HG03196 (cell line): ENCODE data around the gene TRIP6.

ENCODE experiments used
- ATAC-seq: cut with Tn5 transposase; IDR thresholded peaks from one replicate; pipeline ENCODE4 v1.9.1; 2021; ENCODE audit not compliant: unreplicated experiment

Gene TRIP6, protein sequence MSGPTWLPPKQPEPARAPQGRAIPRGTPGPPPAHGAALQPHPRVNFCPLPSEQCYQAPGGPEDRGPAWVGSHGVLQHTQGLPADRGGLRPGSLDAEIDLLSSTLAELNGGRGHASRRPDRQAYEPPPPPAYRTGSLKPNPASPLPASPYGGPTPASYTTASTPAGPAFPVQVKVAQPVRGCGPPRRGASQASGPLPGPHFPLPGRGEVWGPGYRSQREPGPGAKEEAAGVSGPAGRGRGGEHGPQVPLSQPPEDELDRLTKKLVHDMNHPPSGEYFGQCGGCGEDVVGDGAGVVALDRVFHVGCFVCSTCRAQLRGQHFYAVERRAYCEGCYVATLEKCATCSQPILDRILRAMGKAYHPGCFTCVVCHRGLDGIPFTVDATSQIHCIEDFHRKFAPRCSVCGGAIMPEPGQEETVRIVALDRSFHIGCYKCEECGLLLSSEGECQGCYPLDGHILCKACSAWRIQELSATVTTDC

DNA sequence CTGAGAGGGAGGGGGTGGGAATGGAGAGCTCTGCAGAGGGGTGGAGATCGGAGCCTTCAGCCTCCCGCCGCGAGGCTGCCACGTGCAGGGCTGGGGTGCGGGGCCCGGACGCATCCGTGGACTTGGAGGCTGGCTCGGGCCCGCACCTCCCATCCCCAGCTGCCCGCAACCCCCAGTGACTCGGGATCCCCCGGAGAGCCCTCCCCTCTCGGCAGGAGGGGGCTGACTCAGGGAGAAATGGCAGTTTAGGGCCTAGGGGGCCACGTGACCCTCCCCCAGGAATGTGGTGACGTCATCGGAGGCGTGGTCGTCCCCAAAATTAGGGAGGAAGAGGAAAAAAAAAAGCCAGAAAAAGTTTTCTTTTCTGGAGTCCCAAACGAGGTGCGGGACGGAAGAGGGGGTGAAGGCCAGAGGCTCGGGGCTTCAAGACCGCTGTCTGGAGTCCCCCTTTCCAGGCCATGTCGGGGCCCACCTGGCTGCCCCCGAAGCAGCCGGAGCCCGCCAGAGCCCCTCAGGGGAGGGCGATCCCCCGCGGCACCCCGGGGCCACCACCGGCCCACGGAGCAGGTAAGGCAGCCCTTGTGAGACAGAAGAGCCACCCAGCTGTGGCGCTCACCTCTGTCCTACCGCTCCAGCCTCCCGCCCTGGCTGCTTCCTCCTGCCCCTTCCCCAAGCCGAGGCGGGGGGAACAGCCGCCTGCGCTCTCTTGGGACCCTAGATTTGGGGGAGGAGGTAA lies at the start of gene TRIP6:
TSS of gene TRIP6 (plus strand) at position 348 of the 736 bp plus-strand sequence. CDS start at position 459, 111 bp downstream.
- ATAC-seq = no peak

DNA sequence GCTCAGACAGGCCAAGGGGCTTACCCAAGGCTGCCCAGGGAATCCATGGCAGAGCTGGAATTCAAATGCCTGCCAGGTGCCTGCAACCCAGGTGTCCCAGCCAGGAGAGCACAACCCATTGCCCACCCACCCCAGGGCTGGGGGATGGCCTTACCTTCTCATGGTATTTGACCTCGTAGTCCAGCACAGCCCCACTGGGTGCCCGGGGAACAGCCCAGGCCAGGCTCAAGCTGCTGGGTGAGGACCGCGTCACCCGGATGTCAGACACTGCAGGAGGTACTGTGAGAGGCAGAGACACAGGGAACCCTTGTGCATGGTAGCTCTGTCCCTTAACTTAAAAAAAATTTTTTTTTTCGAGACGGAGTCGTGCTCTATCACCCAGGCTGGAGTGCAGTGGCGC lies 48.8 kb upstream of the TRIP6 start:
- ATAC-seq = no peak

GRCh38 chr7:100818825-100819224 lies 48.4 kb upstream of the TRIP6 start:
- no peak for ATAC-seq

GRCh38 chr7:100819586-100819985 lies 47.6 kb upstream of the TRIP6 start:
- ATAC-seq = no peak

DNA sequence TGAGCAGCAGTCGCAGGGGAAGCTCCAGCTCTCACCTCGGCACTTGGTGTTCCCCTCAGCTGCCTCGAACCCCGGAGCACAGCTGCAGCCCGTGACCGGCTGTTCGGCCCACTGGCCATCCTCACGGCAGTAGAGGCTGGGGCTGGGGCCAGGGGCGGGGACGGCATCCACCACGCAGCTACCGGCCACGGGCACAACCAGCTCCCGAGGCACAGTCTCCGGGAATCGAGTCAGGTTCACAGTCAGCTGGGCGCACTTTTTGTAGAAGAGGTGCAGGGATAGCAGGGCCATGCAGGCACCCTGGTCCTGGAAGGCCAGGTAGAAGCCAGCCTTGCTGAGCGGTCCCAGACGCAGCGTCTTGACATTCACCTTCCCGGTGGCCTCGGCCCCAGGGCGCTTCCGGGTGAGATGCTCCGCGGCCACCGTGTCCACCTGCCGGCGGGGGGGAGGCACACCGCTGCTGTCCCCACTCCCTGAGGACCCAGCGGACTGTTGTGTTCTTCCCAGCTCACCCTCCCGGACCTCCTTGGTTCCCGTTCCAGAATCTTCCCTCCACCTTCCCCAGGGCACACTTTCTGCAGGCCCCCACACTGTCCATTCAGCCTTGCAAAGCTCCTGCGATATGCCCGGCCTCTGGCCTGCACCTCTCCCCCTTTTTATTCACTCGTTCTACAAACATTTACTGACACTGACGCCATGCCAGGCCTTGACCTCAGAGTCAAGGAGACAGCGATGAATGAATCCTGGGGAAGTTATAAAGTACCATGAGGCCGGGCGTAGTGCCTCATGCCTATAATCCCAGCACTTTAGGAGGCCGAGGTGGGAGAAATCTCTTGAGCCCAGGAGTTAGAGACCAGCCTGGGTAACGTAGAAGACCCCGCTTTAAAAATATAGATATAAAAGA lies 44.7 kb upstream of the TRIP6 start:
- ATAC-seq = no peak

DNA sequence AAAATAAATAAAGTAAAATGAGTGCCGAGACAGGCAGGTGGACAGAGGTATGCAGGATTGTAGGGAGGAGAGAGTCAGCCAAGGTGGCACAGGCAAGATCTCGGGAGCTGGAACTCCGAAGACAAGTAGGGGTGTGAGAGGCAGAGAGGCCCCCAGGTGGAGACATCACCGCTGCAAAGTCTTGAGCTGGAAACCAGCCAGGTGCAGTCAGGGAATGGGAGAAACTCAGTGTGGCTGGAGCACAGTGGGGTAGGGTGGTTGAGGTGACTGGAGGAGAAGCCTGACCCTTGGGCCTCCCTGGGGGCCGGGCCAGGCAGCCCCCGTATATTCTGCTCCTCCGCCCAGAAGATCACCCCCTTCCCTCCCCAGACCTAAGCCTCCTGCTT lies 44.1 kb upstream of the TRIP6 start:
- ATAC-seq = no peak

GRCh38 chr7:100823534-100823933 lies 43.7 kb upstream of the TRIP6 start:
- ATAC-seq = no peak

GRCh38 chr7:100824499-100825214 lies 42.5 kb upstream of the TRIP6 start:
- ATAC-seq = no peak

DNA sequence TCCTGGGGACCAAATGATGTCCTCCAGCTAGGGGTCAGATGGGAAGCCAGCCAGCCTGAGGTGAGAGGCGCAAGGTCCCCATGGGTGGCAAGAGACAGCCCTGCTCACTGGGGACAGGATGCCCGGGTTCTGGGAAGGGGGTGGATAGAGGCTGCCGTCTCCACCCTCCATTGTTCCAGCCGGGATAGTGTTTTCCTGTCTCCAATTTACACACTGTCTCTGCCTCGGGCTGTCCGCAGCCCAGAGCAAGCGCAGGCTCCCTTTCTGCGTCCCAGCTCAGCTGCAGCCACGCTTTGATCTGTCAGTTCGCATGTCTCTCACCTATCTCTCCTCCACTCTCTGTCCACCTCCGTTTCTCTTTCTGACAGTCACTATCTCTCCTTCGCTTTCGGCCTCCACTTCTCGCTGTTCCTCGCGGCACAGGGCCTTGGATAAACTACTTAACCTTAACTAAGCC lies 41.9 kb upstream of the TRIP6 start:
- ATAC-seq = no peak

GRCh38 chr7:100825751-100826513 lies 41.3 kb upstream of the TRIP6 start:
- no peak for ATAC-seq

DNA sequence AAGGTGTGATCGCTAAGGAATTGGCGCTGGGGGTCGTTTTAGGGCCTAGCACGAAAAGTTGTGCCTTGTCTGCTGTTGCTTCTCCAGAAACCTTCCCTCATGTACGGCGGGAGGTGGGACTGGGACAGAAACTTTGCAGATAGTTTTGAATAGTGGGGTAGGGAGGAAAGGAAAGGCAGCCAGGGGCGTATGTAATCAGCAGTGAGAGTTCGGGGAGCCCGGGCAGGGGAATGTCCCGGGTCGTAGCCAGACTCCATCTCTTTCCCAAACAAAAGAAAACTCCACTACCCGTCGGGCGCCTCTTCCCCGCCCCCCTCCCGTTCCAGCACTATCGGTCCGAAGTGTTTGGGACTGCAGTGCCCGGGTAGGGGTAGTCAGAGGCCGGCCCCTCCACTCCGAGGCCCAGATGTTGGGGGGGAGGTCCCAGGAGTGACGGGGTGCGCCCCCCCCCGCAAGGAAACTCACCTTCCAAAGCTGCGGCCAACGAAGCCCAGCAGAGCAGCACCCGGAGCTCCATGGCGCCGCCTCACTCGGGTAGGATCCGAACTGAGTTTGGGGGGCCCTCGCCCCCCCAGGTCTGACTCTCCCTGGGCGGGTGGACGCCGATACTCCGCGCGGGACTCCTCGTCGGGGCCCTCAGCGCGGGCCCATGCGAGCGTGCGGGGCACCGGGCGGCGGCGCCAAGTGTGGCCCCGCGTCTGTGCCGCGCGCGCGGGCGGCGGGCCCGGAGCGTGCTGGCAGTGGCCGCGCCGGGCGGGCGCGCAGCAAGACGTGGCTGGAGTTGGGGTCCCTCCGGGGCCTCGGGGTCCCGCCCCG lies 40.5 kb upstream of the TRIP6 start:
- ATAC-seq = no peak

- no peak for ATAC-seq
These were observed 39.6 kb upstream of the TRIP6 start, which contains the start of gene EPHB4 for GRCh38 chr7:100827330-100828226. Gene EPHB4 (minus strand): TSS chr7:100827523. CDS start chr7:100827030, 493 bp downstream.

GRCh38 chr7:100829150-100829716 lies 38.0 kb upstream of the TRIP6 start:
- ATAC-seq = no peak

DNA sequence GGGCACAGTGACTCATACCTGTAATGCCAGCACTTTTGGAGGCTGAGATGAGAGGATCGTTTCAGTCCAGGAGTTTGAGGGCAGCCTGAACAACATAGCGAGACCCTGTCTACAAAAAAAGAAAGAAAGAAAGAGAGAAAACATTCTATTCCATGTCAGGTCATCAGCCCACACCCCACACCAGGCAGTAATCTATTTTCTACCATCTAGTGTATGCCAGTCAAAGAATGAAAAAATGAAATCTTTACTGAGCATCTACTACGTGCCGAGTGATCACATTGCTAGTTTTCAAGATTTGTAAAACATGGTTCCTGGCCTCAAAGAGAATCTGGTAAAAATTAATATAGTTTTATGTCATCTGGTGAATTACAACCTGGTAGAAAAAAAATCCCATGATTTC lies 36.8 kb upstream of the TRIP6 start:
- ATAC-seq = no peak

DNA sequence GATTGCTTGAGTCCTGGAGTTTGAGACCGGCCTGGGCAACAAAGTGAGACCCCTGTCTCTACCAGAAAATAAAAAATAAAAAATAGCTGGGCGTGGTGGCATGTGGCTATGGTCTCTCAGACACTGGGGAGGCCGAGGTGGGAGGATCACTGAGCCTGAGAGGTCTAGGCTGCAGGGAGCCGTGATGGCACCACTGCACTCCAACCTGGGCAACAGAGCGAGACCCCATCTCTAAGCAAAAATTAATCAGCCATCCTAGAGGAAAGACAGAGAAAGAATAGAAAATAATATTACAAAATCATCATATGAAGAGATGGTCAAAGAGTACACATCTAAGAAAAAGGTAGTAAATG lies 34.9 kb upstream of the TRIP6 start:
- ATAC-seq = no peak

- no peak for ATAC-seq
These were observed 31.0 kb upstream of the TRIP6 start for GRCh38 chr7:100835903-100836811.

DNA sequence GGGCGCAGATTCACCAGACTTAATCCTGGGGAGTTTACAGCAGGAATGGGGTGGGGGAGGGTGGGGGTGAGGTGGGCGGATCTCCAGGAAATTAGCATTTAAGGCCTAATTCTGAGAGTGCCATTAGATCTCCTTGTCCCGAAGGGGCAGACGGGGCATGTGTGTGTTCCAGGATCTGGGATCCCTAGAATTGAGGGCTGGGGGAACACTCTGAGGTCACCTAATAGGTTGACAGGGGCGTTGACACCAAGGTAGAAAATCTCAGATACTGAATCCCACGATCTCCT lies 30.4 kb upstream of the TRIP6 start:
- no peak for ATAC-seq
